HepG2 (cell line): Measurements from ENCODE around the gene PPP1R13B. TPM values are rescaled to one million over a fixed set of nuclear protein-coding genes. Genes with fewer than 3 reads are reported as not detected.

ENCODE experiments used
- BORCS8-MEF2B ChIP-seq: sonication (generic); formaldehyde crosslinking; IDR thresholded peaks from 2 replicates; pipeline ENCODE4 v1.8.0; 2022; ENCODE audit warnings: mild to moderate bottlenecking, missing genetic modification reagents
- CREBL2 ChIP-seq: sonication (generic); formaldehyde crosslinking; IDR thresholded peaks from 2 replicates; pipeline ENCODE4 v1.8.1; 2023; ENCODE audit warnings: missing genetic modification reagents, mild to moderate bottlenecking, borderline replicate concordance
- CREM ChIP-seq, 2 experiments: sonication (generic) in 1 of 2; formaldehyde crosslinking in 1 of 2; IDR thresholded peaks; 2 replicates each; pipeline versions ENCODE4 v1.4.0 to v1.6.1; 2016 to 2020; ENCODE audit warnings: antibody characterized with exemption in 1 of 2, mild to moderate bottlenecking in 1 of 2, missing genetic modification reagents in 1 of 2
- HMG20A ChIP-seq: IDR thresholded peaks from 2 replicates; pipeline ENCODE4 v1.6.1; 2016; ENCODE audit warnings: borderline replicate concordance
- HNF4A ChIP-seq: sonication (generic); formaldehyde crosslinking; IDR thresholded peaks from 2 replicates; pipeline ENCODE4 v1.4.0; 2020; ENCODE audit warnings: missing genetic modification reagents
- NFE2L1 ChIP-seq: sonication (generic); formaldehyde crosslinking; IDR thresholded peaks from 2 replicates; pipeline ENCODE4 v1.4.0; 2020; ENCODE audit warnings: missing genetic modification reagents, mild to moderate bottlenecking, borderline replicate concordance
- NFKB2 ChIP-seq: sonication (generic); formaldehyde crosslinking; IDR thresholded peaks from 2 replicates; pipeline ENCODE4 v1.4.0; 2020; ENCODE audit warnings: missing genetic modification reagents, borderline replicate concordance
- NR2C2 ChIP-seq: sonication (generic); formaldehyde crosslinking; IDR thresholded peaks from 2 replicates; pipeline ENCODE4 v1.4.0; 2020; ENCODE audit warnings: missing genetic modification reagents, mild to moderate bottlenecking, moderate library complexity, borderline replicate concordance
- RNF2 ChIP-seq: fragments of 450-650 bp; conservative IDR thresholded peaks from 2 replicates; pipeline ENCODE4 v1.6.1; 2016; ENCODE audit warnings: low read depth
- THAP9 ChIP-seq: sonication (generic); formaldehyde crosslinking; IDR thresholded peaks from 2 replicates; pipeline ENCODE4; 2020; ENCODE audit warnings: missing genetic modification reagents, mild to moderate bottlenecking, borderline replicate concordance
- ZNF446 ChIP-seq: sonication (generic); formaldehyde crosslinking; IDR thresholded peaks from 2 replicates; pipeline ENCODE4 v1.5.0; 2020; ENCODE audit warnings: mild to moderate bottlenecking, missing genetic modification reagents
- ZSCAN9 ChIP-seq: IDR thresholded peaks from 2 replicates; pipeline ENCODE4 v1.6.1; 2016; ENCODE audit warnings: borderline replicate concordance
- polyA plus RNA-seq, 8 experiments: library from polyadenylated mRNA; depleted of rRNA in 3 of 8; stranded (reverse) in 7 of 8; unstranded in 1 of 8; fragments of >200 nt; fragmentation: Illumina TruSeq in 4 of 8; extraction: Trizol in 4 of 8; gene quantifications; 2 replicates each; pipeline versions ENCODE4 v1.2.1 to v1.2.3, GENCODE V29; 2011 to 2016; ENCODE audit warnings: low read depth in 4 of 8, missing spikeins in 1 of 8, mixed read lengths in 1 of 8; ENCODE audit not compliant: insufficient read depth in 1 of 8
- total RNA-seq, 5 experiments: library from RNA; depleted of rRNA; stranded (reverse); fragments of >200 nt; fragmentation: Illumina TruSeq; extraction: Trizol; gene quantifications; 2 replicates each; pipeline ENCODE4 v1.2.3, GENCODE V29; 2016; ENCODE audit warnings: low read depth in 1 of 5
- TF ChIP-seq, protein P1 (sequence below), 2 experiments: fragments of 450-650 bp in 1 of 2; sonication (generic) in 1 of 2; formaldehyde crosslinking in 1 of 2; IDR thresholded peaks; 2 replicates each; pipeline versions ENCODE4 v1.6.1 to v1.8.0; 2016 to 2022; ENCODE audit warnings: antibody characterized with exemption in 1 of 2, mild to moderate bottlenecking in 1 of 2, missing genetic modification reagents in 1 of 2
- TF ChIP-seq, protein P2 (sequence below): sonication (generic); formaldehyde crosslinking; IDR thresholded peaks from 2 replicates; pipeline ENCODE4 v1.4.0; 2020; ENCODE audit warnings: missing genetic modification reagents; ENCODE audit errors: not compliant biosample characterization

PPP1R13B gene
- total and polyA plus RNA-seq, 2 of the 13 experiments (the other 11 are each of a cell fraction or from before 2014, with no cell fraction given): 4.6 to 9.4 TPM

GRCh38 chr14:103881268-103882201 is 34.2 kb upstream of the PPP1R13B start (continued):
- TF ChIP-seq, protein P1, sequence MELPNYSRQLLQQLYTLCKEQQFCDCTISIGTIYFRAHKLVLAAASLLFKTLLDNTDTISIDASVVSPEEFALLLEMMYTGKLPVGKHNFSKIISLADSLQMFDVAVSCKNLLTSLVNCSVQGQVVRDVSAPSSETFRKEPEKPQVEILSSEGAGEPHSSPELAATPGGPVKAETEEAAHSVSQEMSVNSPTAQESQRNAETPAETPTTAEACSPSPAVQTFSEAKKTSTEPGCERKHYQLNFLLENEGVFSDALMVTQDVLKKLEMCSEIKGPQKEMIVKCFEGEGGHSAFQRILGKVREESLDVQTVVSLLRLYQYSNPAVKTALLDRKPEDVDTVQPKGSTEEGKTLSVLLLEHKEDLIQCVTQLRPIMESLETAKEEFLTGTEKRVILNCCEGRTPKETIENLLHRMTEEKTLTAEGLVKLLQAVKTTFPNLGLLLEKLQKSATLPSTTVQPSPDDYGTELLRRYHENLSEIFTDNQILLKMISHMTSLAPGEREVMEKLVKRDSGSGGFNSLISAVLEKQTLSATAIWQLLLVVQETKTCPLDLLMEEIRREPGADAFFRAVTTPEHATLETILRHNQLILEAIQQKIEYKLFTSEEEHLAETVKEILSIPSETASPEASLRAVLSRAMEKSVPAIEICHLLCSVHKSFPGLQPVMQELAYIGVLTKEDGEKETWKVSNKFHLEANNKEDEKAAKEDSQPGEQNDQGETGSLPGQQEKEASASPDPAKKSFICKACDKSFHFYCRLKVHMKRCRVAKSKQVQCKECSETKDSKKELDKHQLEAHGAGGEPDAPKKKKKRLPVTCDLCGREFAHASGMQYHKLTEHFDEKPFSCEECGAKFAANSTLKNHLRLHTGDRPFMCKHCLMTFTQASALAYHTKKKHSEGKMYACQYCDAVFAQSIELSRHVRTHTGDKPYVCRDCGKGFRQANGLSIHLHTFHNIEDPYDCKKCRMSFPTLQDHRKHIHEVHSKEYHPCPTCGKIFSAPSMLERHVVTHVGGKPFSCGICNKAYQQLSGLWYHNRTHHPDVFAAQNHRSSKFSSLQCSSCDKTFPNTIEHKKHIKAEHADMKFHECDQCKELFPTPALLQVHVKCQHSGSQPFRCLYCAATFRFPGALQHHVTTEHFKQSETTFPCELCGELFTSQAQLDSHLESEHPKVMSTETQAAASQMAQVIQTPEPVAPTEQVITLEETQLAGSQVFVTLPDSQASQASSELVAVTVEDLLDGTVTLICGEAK (IDR thresholded peaks at IDR 0.05): no peak
- TF ChIP-seq, protein P1 (CRISPR knock-in tag; IDR thresholded peaks at IDR 0.05): peak; percentile 94
- peak; percentile 92 for TF ChIP-seq ZNF446 (CRISPR knock-in tag)
- no peak; the same call in 1 of the 2 replicates for TF ChIP-seq CREM (IDR thresholded peaks at IDR 0.05)
- TF ChIP-seq CREM (CRISPR knock-in tag; IDR thresholded peaks at IDR 0.05): no peak
- peak; percentile 73 for TF ChIP-seq NR2C2
- peak; percentile 50; the same call in 1 of the 2 replicates for TF ChIP-seq HMG20A (CRISPR knock-in tag)
- TF ChIP-seq BORCS8-MEF2B (CRISPR knock-in tag): peak; percentile 98
- peak; percentile 62; the same call in 1 of the 2 replicates for TF ChIP-seq RNF2
- peak; percentile 91 for TF ChIP-seq HNF4A (CRISPR knock-in tag)
- peak; percentile 97 for TF ChIP-seq NFKB2 (CRISPR knock-in tag)
- TF ChIP-seq, protein P2, sequence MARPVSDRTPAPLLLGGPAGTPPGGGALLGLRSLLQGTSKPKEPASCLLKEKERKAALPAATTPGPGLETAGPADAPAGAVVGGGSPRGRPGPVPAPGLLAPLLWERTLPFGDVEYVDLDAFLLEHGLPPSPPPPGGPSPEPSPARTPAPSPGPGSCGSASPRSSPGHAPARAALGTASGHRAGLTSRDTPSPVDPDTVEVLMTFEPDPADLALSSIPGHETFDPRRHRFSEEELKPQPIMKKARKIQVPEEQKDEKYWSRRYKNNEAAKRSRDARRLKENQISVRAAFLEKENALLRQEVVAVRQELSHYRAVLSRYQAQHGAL: peak; percentile 54
- peak; percentile 92; the same call in 1 of the 2 replicates for TF ChIP-seq CREBL2
- TF ChIP-seq THAP9 (CRISPR knock-in tag): peak; percentile 85
- peak; percentile 61; the same call in 1 of the 2 replicates for TF ChIP-seq NFE2L1
- peak; percentile 89 for TF ChIP-seq ZSCAN9
